ENCODE data around the gene SPRR2B.

SPRR2B gene

GRCh38 chr1:153035211-153035610, 36.2 kb downstream of the SPRR2B start:
- no peak overlapping the region for H3K4me3 ChIP-seq (ENCODE audit: low read depth, low read length)
- no peak for TF ChIP-seq CTCF (IDR thresholded peaks at IDR 0.05; ENCODE audit: low read depth, low read length, missing control alignments)
- in situ Hi-C loops (cut with HindIII; ENCODE audit: low sequenced_read_pairs) = no loop called here
- no peak for DNase-seq (ENCODE audit: low read depth)

- in situ Hi-C loops (cut with HindIII; ENCODE audit: low sequenced_read_pairs) = no loop called here
- peak; percentile 14 for TF ChIP-seq CTCF (IDR thresholded peaks at IDR 0.05; ENCODE audit: low read depth, low read length, missing control alignments)
- no peak for DNase-seq (ENCODE audit: low read depth)
- no peak overlapping the region for H3K4me3 ChIP-seq (ENCODE audit: low read depth, low read length)
These were observed 38.6 kb downstream of the SPRR2B start for GRCh38 chr1:153032677-153033308.

- no peak overlapping the region for H3K4me3 ChIP-seq (ENCODE audit: low read depth, low read length)
- in situ Hi-C loops (cut with HindIII; ENCODE audit: low sequenced_read_pairs) = no loop called here
- TF ChIP-seq CTCF (IDR thresholded peaks at IDR 0.05; ENCODE audit: low read depth, low read length, missing control alignments) = no peak
- DNase-seq (ENCODE audit: low read depth) = no peak
These were observed 39.3 kb downstream of the SPRR2B start for GRCh38 chr1:153032073-153032472.

- in situ Hi-C loops (cut with HindIII; ENCODE audit: low sequenced_read_pairs) = no loop called here
- H3K4me3 ChIP-seq (ENCODE audit: low read depth, low read length) = no peak within 1 kb of the TSS
- no peak for TF ChIP-seq CTCF (IDR thresholded peaks at IDR 0.05; ENCODE audit: low read depth, low read length, missing control alignments)
- DNase-seq (ENCODE audit: low read depth) = no peak
These were observed 40.5 kb downstream of the SPRR2B start, which contains the start of gene SPRR1B for GRCh38 chr1:153030895-153031294. TSS of gene SPRR1B (plus strand) at chr1:153031203. CDS start at chr1:153032346, 1,143 bp downstream.

- no peak overlapping the region for H3K4me3 ChIP-seq (ENCODE audit: low read depth, low read length)
- TF ChIP-seq CTCF (IDR thresholded peaks at IDR 0.05; ENCODE audit: low read depth, low read length, missing control alignments) = no peak
- in situ Hi-C loops (cut with HindIII; ENCODE audit: low sequenced_read_pairs) = no loop called here
- no peak for DNase-seq (ENCODE audit: low read depth)
These were observed 42.6 kb downstream of the SPRR2B start for GRCh38 chr1:153028766-153029165.

- H3K4me3 ChIP-seq (ENCODE audit: low read depth, low read length) = no peak overlapping the region
- TF ChIP-seq CTCF (IDR thresholded peaks at IDR 0.05; ENCODE audit: low read depth, low read length, missing control alignments) = no peak
- in situ Hi-C loops (cut with HindIII; ENCODE audit: low sequenced_read_pairs) = no loop called here
These were observed 45.6 kb downstream of the SPRR2B start for GRCh38 chr1:153025797-153026196.

More at GRCh38 chr1:153025797-153026196, 45.6 kb downstream of the SPRR2B start:
- no peak for DNase-seq (ENCODE audit: low read depth)

Data from astrocyte of the cerebellum (primary cell).